B cell (primary cell): Measurements from ENCODE around the gene AMBRA1. TPM values are rescaled to one million over a fixed set of nuclear protein-coding genes. Genes with fewer than 3 reads are reported as not detected.

Source experiments
- ATAC-seq: fragments of 200-7000 bp; cut with Tn5 transposase; one replicate; pipeline ENCODE4 v1.10.0; 2021; ENCODE audit warnings: low read depth, mild to moderate bottlenecking, moderate number of reproducible peaks, moderate library complexity
- CTCF ChIA-PET: fragments of 350-600 bp; sonication (Branson Sonifier 250); formaldehyde crosslinking; loops from one replicate; lab custom pipeline; 2021; ENCODE audit warnings: antibody characterized with exemption, inconsistent platforms; lab: Charles Lee
- POLR2A ChIA-PET: fragments of 350-600 bp; sonication (Branson Sonifier 250); formaldehyde crosslinking; loops from one replicate; lab custom pipeline; 2021; ENCODE audit warnings: antibody characterized with exemption; lab: Charles Lee
- DNase-seq: peaks from one replicate; pipeline ENCODE4 v3.0.0; 2013
- H2AFZ ChIP-seq: 2 replicates; pipeline ENCODE4 v1.6.1; 2012; ENCODE audit warnings: mild to moderate bottlenecking, low read depth, low read length; ENCODE audit not compliant: insufficient read depth, poor library complexity, severe bottlenecking
- H3K27ac ChIP-seq, 2 donors: 1 replicate in 1 of 2; 2 replicates in 1 of 2; pipeline ENCODE4 v1.5.1; 2012 to 2013; ENCODE audit warnings: low read length in 2 of 2, mild to moderate bottlenecking in 2 of 2, moderate library complexity in 1 of 2
- H3K27me3 ChIP-seq, 4 experiments: fragments of 200-600 bp in 1 of 4; sonication (generic) in 1 of 4; replicated peaks in 1 of 4; 1 replicate in 2 of 4; 2 replicates in 2 of 4; pipeline versions ENCODE4 v1.6.1 to v1.7.0; 2013 to 2016; ENCODE audit warnings: low read length in 3 of 4, mild to moderate bottlenecking in 2 of 4, mixed read lengths in 1 of 4, moderate library complexity in 1 of 4; ENCODE audit not compliant: insufficient read depth in 4 of 4, control insufficient read depth in 3 of 4; ENCODE audit errors: control extremely low read depth in 1 of 4
- H3K36me3 ChIP-seq, 2 experiments: replicated peaks in 1 of 2; 1 replicate in 1 of 2; 2 replicates in 1 of 2; pipeline versions ENCODE4 v1.6.1 to v1.7.1; 2013; ENCODE audit warnings: low read length in 1 of 2; ENCODE audit not compliant: insufficient read depth in 2 of 2, control insufficient read depth in 1 of 2; ENCODE audit errors: control extremely low read depth in 1 of 2, extremely low read depth in 1 of 2
- H3K4me1 ChIP-seq, 2 donors: fragments of 200-600 bp in 1 of 2; sonication (generic) in 1 of 2; 1 replicate in 1 of 2; 2 replicates in 1 of 2; pipeline versions ENCODE4 v1.5.1 to v1.6.1; 2013 to 2017; ENCODE audit warnings: low read length in 2 of 2; ENCODE audit not compliant: control insufficient read depth in 2 of 2, insufficient read depth in 2 of 2
- H3K4me2 ChIP-seq: replicated peaks from 2 replicates; pipeline ENCODE3; 2012; ENCODE audit warnings: mild to moderate bottlenecking, low read depth, low read length; ENCODE audit not compliant: poor library complexity, severe bottlenecking
- H3K4me3 ChIP-seq, 5 experiments: fragments of 200-600 bp in 1 of 5; sonication (generic) in 1 of 5; 1 replicate in 3 of 5; 2 replicates in 2 of 5; pipeline versions ENCODE4 v1.5.1 to v1.7.0; 2011 to 2016; ENCODE audit warnings: low read length in 4 of 5, mild to moderate bottlenecking in 4 of 5, low read depth in 2 of 5, control low read depth in 1 of 5, moderate library complexity in 1 of 5; ENCODE audit not compliant: insufficient read depth in 1 of 5; ENCODE audit errors: control extremely low read depth in 1 of 5, extremely low read depth in 1 of 5
- H3K79me2 ChIP-seq: fragments of 200-600 bp; sonication (generic); one replicate; pipeline ENCODE4 v1.6.0; 2016; ENCODE audit warnings: low read length; ENCODE audit not compliant: control insufficient read depth, insufficient read depth
- H3K9ac ChIP-seq: fragments of 200-600 bp; sonication (generic); 2 replicates; pipeline ENCODE4 v1.6.1; 2017; ENCODE audit warnings: mild to moderate bottlenecking, low read length, moderate library complexity
- H3K9me3 ChIP-seq, 3 donors: one replicate each; pipeline versions ENCODE4 v1.6.1 to v1.7.1; 2013; ENCODE audit warnings: low read length in 2 of 3; ENCODE audit not compliant: control insufficient read depth in 2 of 3, insufficient read depth in 1 of 3; ENCODE audit errors: control extremely low read depth in 1 of 3
- H4K20me1 ChIP-seq: 2 replicates; pipeline ENCODE4 v1.6.0; 2012; ENCODE audit warnings: mild to moderate bottlenecking, low read length; ENCODE audit not compliant: insufficient read depth, control insufficient read depth, poor library complexity, severe bottlenecking
- H3K27ac Mint-ChIP-seq: one replicate; pipeline ENCODE4 v1.8.0; 2021; ENCODE audit warnings: mixed read lengths
- H3K27me3 Mint-ChIP-seq: one replicate; pipeline ENCODE4 v1.8.0; 2021; ENCODE audit warnings: mixed read lengths
- H3K4me1 Mint-ChIP-seq: one replicate; pipeline ENCODE4 v1.8.0; 2021; ENCODE audit warnings: mixed read lengths
- H3K4me3 Mint-ChIP-seq: one replicate; pipeline ENCODE4 v1.8.0; 2021; ENCODE audit warnings: mixed read lengths
- H3K9me3 Mint-ChIP-seq: one replicate; pipeline ENCODE4 v1.8.0; 2022; ENCODE audit warnings: mixed read lengths; ENCODE audit not compliant: insufficient read depth
- CTCF ChIP-seq: fragments of 200-600 bp; IDR thresholded peaks from one replicate; pipeline ENCODE4 v1.8.0; 2022; ENCODE audit warnings: antibody characterized with exemption, mild to moderate bottlenecking
- EZH2 ChIP-seq: IDR thresholded peaks from 2 replicates; pipeline ENCODE4 v1.6.1; 2012; ENCODE audit warnings: borderline replicate concordance, low read depth, mild to moderate bottlenecking, moderate library complexity, low read length; ENCODE audit not compliant: insufficient read depth, poor library complexity, severe bottlenecking
- WGBS: methylation state at CpG from one replicate; pipeline ENCODE4 v1.1.5; 2013; ENCODE audit warnings: missing lambda C conversion rate; ENCODE audit not compliant: insufficient coverage; 5-methylcytosine and 5-hydroxymethylcytosine counted together
- intact Hi-C: fragments of 100-400 bp; cut with micrococcal nuclease; formaldehyde crosslinking; loops from one replicate; pipeline ENCODE4 v1.10.0; 2022
- polyA plus RNA-seq: library from polyadenylated mRNA; depleted of rRNA; stranded (reverse); fragments of >200 nt; gene quantifications from 2 replicates; pipeline ENCODE4 v1.2.3, GENCODE V29; 2012
- total RNA-seq, 2 donors: library from RNA; stranded (reverse); fragments of 120-200 nt in 1 of 2; gene quantifications; 1 replicate in 1 of 2; 2 replicates in 1 of 2; pipeline versions ENCODE4 v1.2.3 to v1.2.4, GENCODE V29; 2013 to 2022

Gene AMBRA1
- total and polyA plus RNA-seq, 2 donors (not counting 1 experiment from before 2014, with no cell fraction given), result 13.8 to 36.1 TPM

- no peak for TF ChIP-seq CTCF
- TF ChIP-seq EZH2, result no peak
- no peak overlapping the region for H3K9ac ChIP-seq
- DNase-seq (no peak), ATAC-seq (no peak)
- peaks cover 9 to 25% of the 10 kb centered on the region in 2 experiments for H3K36me3 ChIP-seq
- H3K4me3 ChIP-seq, result no peak overlapping the region
- H3K27ac ChIP-seq, result no peak overlapping the region
- H3K27me3 Mint-ChIP-seq, result no peaks in the 10 kb centered on the region
- peaks cover 84% of the 10 kb centered on the region for H3K79me2 ChIP-seq
- no peaks in the 10 kb centered on the region for H3K27me3 ChIP-seq
- peaks cover 65% of the 10 kb centered on the region for H4K20me1 ChIP-seq
- H3K27ac Mint-ChIP-seq, result no peak overlapping the region
- H3K4me3 Mint-ChIP-seq, result no peak overlapping the region
- no peaks in the 10 kb centered on the region for H3K4me1 ChIP-seq
- POLR2A ChIA-PET, result no interaction called here
- H3K4me1 Mint-ChIP-seq, result peaks cover 16% of the 10 kb centered on the region
- no peak overlapping the region for H2AFZ ChIP-seq
- H3K9me3 ChIP-seq, result no peaks in the 10 kb centered on the region
- no peak overlapping the region for H3K4me2 ChIP-seq
- CTCF ChIA-PET, result interaction anchor here (1.1 kb wide), 1 partner anchor 8 kb away, joined by 3 read pairs; no protein-coding TSS in a partner anchor
- intact Hi-C loops, result loop anchor here (1.0 to 2.0 kb wide), 2 partner anchors 46 to 168 kb away; no protein-coding TSS in a partner anchor
- H3K9me3 Mint-ChIP-seq, result no peaks in the 10 kb centered on the region
- WGBS, result 100% methylated on average over 1 of the region's 2 CpGs
Observed at GRCh38 chr11:46537121-46537520, 56.7 kb downstream of the AMBRA1 start.

GRCh38 chr11:46535688-46536087 is 58.1 kb downstream of the AMBRA1 start:
- Histone ChIP-seq H3K4me3 (no peak overlapping the region), H4K20me1 (peaks cover 67% of the 10 kb centered on the region), H3K9ac (no peak overlapping the region), H3K9me3 (no peaks in the 10 kb centered on the region), H3K4me1 (no peaks in the 10 kb centered on the region), H2AFZ (no peak overlapping the region), H3K4me2 (no peak overlapping the region), H3K79me2 (peaks cover 77% of the 10 kb centered on the region), H3K27ac (no peak overlapping the region), H3K27me3 (no peaks in the 10 kb centered on the region), H3K36me3 (peaks cover 3 to 10% of the 10 kb centered on the region in 2 experiments)
- WGBS, result no CpG with 5 or more reads among the region's 4 CpGs
- Mint-ChIP-seq H3K9me3 (no peaks in the 10 kb centered on the region), H3K4me1 (peaks cover 16% of the 10 kb centered on the region), H3K4me3 (no peak overlapping the region), H3K27me3 (no peaks in the 10 kb centered on the region), H3K27ac (no peak overlapping the region)
- ChIA-PET CTCF (interaction anchor here (1.0 kb wide), 1 partner anchor 46 kb away, joined by 3 read pairs; no protein-coding TSS in a partner anchor), POLR2A (no interaction called here)
- no peak for ATAC-seq
- intact Hi-C loops, result loop anchor here (2.0 kb wide), 1 partner anchor 45 kb away; no protein-coding TSS in a partner anchor
- TF ChIP-seq EZH2 (no peak), CTCF (no peak)
- DNase-seq, result no peak
